UCSD-AML1 (cell line): ENCODE measurements around the gene KIF5A.

Source experiments
- DNase-seq: peaks from one replicate; lab custom pipeline; 2025; ENCODE audit not compliant: unreplicated experiment; lab: John Stamatoyannopoulos, UW

The KIF5A gene

GRCh38 chr12:57534991-57535543 is 14.8 kb upstream of the KIF5A start:
- DNase-seq: no peak

GRCh38 chr12:57535764-57536596 is 13.9 kb upstream of the KIF5A start:
- no peak for DNase-seq

GRCh38 chr12:57536597-57536942 is 13.3 kb upstream of the KIF5A start:
- no peak for DNase-seq

GRCh38 chr12:57539134-57539768 is 10.6 kb upstream of the KIF5A start:
- DNase-seq: peak; percentile 58

- no peak for DNase-seq
Measured at GRCh38 chr12:57541001-57541400, 8.8 kb upstream of the KIF5A start.

- DNase-seq: no peak
Measured at GRCh38 chr12:57541717-57542116, 8.1 kb upstream of the KIF5A start.

GRCh38 chr12:57543581-57543980 is 6.3 kb upstream of the KIF5A start:
- DNase-seq: no peak

GRCh38 chr12:57545809-57546437 is 3.9 kb upstream of the KIF5A start:
- DNase-seq: no peak

GRCh38 chr12:57546438-57547287 is 3.2 kb upstream of the KIF5A start, which contains the start of gene DCTN2:
Gene DCTN2 (minus strand): TSS chr12:57547192. CDS start chr12:57547063, 129 bp downstream.
- DNase-seq: peak; percentile 93

- DNase-seq: no peak
Measured at GRCh38 chr12:57547288-57548012, 2.4 kb upstream of the KIF5A start.

GRCh38 chr12:57548013-57548315 is 1.9 kb upstream of the KIF5A start:
- DNase-seq: no peak

- no peak for DNase-seq
Measured at GRCh38 chr12:57548488-57548887, 1.4 kb upstream of the KIF5A start.

GRCh38 chr12:57549203-57549908 is 488 bp upstream of the KIF5A start:
- DNase-seq: no peak

GRCh38 chr12:57550641-57551549 is 1.1 kb downstream of the KIF5A start:
- no peak for DNase-seq

- DNase-seq: no peak
Measured at GRCh38 chr12:57551637-57552305, 1.9 kb downstream of the KIF5A start.

- DNase-seq: no peak
Measured at GRCh38 chr12:57552306-57552651, 2.4 kb downstream of the KIF5A start.

- DNase-seq: no peak
Measured at GRCh38 chr12:57552835-57553313, 3.0 kb downstream of the KIF5A start.
